T-helper 2 cell treated with Interferon-gamma antibody and Interleukin-4, amounts not matched to agents 100 ng/mL and 5 ng/mL, for 36 hours (primary cell): ENCODE measurements around the gene MAP2K1. TPM values are rescaled to one million over a fixed set of nuclear protein-coding genes. Genes with fewer than 3 reads are reported as not detected.
"Not testable (repeated sequence)": the region's sequence is repeated elsewhere in the genome, so short reads cannot be mapped to it uniquely, and the experiment has no call there.

Source experiments
- intact Hi-C: fragments of 100-400 bp; cut with micrococcal nuclease; formaldehyde crosslinking; loops from one replicate; pipeline ENCODE4 v1.15.1; 2023
- total RNA-seq: library from RNA; stranded (reverse); gene quantifications from 2 replicates; pipeline ENCODE4 v1.2.3, GENCODE V29; 2022

MAP2K1 gene
- 81.4 and 86.3 TPM in 2 replicates for total RNA-seq

DNA sequence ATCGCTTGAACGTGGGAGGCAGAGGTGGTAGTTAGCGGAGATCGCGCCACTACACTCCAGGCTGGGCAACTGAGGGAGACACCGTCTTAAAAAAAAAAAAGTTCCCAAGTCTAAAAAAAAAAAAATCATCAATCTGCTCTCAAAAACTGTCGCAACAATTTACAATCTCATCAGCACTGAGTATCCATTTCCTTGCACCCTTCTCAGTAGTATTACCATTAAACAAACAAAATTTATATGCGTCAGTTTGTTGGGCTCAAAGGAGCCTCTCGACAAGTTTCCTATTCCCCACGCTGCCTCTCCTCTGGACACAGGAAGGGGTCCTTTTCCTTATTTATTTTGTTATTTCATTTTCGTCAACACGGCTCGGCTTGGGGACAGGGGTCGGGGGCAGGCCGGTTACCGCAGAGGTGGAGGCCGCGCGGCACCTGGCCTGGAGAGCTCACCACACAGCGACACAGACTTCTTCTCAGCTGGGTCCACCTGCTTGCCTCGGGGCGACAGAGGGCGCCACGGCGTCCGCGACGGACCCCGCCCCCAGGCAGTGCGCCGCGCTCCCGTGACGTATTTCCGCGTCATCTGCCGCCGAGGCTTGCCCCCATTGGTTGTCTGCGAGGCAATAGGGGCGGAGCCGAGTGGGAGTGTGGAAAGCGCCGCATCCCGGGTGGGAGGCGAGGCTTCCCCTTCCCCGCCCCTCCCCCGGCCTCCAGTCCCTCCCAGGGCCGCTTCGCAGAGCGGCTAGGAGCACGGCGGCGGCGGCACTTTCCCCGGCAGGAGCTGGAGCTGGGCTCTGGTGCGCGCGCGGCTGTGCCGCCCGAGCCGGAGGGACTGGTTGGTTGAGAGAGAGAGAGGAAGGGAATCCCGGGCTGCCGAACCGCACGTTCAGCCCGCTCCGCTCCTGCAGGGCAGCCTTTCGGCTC lies at the start of gene MAP2K1:
Gene MAP2K1, plus strand, starts transcription at position 709 of the 920 bp plus-strand sequence. CDS start 436 bp downstream, outside the sequence.
- intact Hi-C loops, result loop anchor here (1.0 to 10.0 kb wide), 9 partner anchors 14 to 852 kb away; partner anchors contain the start of genes DIS3L, HACD3, SMAD6 and SNAPC5

DNA sequence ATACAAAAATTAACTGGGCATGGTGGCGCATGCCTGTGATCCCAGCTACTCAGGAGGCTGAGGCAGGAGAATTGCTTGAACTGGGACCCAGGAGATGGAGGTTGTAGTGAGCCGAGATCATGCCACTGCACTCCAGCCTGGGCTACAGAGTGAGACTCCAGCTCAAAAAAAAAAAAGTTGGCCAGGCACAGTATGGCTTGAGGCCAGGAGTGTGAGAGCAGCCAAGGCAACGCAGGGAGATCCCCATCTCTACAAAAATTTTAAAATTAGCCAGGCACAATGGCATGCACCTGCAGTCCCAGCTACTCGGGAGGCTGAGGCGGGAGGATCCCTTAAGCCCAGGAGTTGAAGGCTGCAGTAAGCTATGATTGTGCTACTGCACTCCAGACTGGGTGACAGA lies 38.2 kb upstream of the MAP2K1 start:
- intact Hi-C loops, result not testable (repeated sequence)

DNA sequence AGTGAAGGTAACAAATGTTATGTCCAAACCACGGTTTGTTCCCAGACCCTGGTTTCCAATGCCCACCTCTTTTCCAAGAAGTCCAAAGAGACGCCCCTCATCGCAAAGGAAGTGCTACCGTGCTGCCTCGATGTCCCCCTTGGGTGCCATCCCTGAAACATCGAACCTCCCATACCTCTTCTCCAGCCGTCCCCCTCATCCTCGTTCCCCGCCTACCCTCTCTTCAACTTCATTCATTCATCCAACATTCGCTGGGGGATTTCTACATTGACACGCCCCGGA lies 30.7 kb upstream of the MAP2K1 start:
- intact Hi-C loops, result loop anchor here (1.0 to 5.0 kb wide), 4 partner anchors 30 to 148 kb away; partner anchors contain the start of genes DIS3L, MAP2K1, RPL4 and SNAPC5

DNA sequence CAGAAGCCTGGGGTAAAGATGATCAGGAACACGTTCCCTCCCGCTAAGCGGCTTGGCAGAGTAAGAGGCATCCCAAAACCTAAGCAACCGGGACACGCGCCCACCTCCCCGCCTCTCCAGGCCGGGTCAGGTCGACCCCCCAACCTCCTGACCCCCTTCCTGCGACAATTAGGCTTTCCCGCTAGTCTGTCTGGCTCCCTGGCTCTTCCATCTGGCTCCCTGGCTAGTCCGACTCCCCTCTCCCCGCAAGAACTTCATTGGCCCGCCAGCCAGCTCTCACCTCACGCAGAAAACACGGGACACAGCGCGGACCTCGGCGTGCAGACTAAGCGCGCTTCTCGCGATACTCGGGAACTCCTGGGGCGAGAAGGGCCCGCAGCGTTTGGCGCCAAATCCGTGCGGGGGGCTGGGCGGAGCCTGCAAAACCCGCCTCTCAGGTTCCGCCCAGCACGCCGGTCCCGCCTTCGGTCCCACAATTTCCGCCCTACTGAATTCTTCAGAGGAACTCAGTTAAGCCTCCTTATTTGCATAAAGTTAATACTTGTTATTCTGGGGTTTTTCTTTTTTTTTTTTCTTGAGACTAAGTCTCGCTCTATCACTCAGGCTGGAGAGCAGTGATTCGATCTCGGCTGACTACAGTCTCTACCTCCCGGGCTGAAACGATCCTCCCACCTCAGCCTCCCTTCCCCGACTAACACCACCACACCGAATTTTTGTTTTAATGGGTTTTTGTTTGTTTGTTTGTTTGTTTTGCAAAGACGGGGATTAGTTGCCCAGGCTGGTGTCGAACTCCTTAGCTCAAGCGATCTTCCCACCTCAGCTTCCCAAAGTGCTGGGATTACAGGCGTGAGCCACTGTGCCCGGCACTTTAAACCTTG lies 30.1 kb upstream of the MAP2K1 start, which contains the start of gene TIPIN:
Gene TIPIN, minus strand, starts transcription at position 327 of the 878 bp plus-strand sequence. CDS start 3,738 bp downstream, outside the sequence.
- intact Hi-C loops, result loop anchor here (1.0 to 5.0 kb wide), 4 partner anchors 30 to 148 kb away; partner anchors contain the start of genes DIS3L, MAP2K1, RPL4 and SNAPC5

DNA sequence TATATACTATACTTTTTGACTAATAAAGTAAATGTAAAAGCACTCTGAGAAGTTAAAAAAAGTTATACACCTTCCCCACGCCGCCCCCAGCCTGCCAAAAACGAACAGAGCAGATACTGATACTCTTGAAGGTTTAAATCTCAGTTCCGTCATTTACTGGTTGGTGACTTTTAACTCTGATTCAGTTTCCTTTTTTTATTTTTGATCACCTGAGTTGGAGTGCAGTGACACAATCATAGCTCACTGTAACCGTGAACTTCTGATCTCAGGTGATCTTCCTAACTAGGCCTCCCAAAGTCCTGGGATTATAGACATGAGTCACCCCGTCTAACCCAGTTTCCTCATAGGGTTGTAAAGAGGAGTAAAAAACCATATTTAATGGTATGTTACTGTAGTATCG lies 27.0 kb upstream of the MAP2K1 start:
- intact Hi-C loops, result loop anchor here (5.0 kb wide), 1 partner anchor 67 kb away; the partner anchor contains the start of gene DIS3L

DNA sequence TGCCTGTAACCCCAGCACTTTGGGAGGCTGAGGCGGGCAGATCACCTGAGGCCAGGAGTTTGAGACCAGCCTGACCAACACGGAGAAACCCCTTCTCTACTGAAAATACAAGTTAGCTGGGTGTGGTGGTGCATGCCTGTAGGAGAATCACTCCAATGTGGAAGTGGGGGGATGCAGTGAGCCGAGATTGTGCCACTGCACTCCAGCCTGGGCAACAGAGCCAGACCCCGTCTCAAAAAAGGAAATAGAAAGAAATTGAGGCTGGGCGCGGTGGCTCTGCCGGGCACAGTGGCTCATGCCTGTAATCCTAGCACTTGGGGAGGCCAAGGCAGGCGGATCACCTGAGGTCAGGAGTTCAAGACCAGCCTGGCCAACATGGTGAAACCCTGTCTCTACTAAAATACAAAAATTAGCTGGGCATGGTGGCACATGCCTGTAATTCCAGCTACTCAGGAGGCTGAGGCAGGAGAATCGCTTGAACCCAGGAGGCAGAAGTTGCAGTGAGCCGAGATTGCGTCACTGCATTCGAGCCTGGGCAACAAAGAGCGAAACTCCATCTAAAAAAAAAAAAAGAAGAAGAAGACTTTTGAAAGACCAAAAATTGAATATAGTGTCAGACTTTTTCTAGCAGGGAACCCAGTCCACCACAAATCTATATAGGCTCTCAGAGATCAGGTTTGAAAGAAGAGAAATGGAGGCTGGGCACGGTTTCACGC lies 24.8 kb upstream of the MAP2K1 start:
- intact Hi-C loops, result not testable (repeated sequence)

DNA sequence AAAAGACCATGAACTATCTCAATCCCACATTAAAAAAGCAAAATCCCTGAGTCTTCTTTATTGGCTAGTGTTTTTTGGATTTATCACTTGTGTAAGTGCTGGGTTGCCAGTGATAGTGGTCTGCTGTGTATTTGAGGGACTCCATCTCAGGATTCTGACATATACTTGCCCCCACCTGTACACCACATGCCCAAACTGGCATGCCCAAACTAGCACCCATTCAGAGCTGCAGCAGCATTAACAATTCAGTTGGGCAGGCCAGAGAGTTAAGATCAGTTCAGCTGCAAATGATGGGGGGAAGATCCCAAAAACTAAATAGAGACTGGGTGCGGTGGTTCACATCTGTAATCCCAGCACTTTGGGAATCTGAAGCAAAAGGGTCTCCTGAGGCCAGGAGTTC lies 23.9 kb upstream of the MAP2K1 start:
- intact Hi-C loops, result no loop called here

DNA sequence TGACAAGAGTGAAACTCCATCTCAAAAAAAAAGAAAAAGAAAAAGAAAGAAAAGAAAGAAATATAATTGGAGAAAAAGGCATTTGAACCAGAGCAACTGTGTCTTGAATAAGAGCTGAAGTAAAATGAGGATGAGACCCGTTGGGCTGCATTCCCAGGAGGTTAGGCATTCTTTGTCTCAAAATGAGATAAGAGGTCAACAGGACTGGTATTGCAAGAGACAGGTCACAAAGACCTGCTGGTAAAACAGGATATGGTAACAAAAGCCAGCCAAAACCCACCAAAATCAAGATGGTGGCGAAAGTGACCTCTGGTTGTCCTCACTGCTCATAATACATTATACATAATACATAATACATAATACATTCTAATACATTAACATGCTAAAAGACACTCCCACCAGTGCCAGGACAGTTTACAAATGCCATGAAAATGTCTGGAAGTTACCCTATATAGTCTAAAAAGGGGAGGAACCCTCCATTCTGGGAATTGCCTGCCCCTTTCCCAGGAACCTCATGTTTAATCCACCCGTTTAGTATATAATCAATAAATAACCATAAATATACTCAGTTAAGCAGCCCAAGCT lies 21.7 kb upstream of the MAP2K1 start:
- intact Hi-C loops, result no loop called here

DNA sequence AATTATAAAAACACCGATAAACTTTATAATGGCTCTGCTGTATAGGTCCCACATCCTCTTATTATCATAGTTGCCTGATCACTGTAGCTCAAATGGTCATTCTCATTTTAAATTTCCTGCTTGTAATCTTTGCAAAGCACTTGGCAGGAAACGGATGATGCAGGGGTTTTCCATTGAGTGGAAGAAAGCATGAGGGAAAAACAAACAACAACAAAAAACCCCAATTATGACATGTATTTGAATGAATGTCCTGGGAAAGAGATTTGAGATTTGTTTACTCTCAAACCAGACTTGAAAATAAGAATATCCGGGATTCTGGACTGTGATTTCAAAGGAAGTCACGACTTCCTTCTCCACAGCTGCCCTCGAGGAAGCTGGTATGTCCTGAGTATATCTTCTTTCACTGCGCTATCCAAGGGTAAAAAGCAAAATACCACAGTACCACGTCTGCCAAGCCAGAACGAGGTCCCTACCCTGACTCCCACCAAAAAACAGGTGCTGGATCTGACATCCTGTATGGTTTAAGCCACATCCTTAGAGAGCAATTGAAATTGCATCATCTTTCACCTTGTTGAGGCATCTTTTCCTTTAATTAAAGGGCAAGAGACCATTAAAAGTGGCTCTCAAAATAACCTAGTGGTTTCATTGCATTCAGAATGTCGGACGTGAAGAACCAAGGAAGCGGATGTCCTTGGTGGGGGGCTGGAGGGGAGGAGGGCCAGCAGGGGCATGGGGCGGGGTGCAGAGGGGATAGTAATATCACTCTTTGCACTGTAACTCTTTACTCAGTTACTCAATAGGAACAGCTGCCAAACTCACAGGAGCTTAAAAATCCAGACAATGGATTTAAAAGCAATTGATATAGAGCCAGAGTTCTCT lies 16.7 kb upstream of the MAP2K1 start:
- intact Hi-C loops, result loop anchor here (2.0 kb wide), 1 partner anchor 17 kb away; the partner anchor contains the start of gene MAP2K1

DNA sequence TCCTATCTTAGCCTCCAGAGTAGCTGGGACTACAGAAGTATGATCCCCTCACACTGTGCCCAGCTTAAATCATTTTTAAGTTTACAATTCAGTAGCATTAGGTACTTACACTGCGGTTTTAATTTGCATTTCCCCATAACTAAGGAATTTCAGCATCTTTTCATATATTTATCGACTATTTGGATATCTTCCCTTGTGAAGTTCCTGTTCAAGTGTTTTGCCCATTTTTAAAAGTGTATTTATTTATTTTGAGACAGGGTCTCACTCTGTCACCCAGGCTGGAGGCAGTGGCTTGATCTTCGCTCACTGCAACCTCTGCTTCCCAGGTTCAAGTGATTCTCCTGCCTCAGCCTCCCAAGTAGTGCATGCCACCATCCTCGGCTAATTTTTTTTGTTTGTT lies 12.5 kb upstream of the MAP2K1 start:
- intact Hi-C loops, result no loop called here

DNA sequence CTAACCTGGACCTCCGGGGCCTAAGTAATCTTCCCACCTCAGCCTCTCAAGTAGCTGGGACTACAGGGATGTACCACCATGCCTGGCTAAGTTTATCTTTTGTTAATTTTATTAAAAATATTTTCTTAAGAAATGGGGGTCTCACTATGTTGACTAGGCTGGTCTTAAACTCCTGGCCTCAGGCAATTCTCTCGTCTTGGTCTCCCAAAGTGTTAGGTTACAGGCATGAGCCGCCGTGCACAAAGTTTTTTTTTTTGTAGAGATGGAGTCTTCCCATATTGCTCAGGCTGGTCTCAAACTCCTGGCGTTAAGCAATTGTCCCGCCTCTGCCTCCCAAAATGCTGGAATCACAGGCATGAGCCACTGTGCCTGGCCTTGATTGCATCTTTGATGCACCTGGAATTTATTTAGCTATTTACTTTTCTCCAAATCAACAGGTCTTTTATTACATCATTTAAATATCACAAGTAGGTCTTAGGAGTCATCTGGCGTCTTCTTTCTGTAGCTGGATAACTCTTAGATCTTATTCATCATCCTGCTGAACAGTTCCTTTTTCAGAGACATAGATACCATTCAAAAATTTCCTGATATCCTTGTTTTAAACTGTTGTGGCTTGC lies 7.8 kb upstream of the MAP2K1 start:
- intact Hi-C loops, result no loop called here

DNA sequence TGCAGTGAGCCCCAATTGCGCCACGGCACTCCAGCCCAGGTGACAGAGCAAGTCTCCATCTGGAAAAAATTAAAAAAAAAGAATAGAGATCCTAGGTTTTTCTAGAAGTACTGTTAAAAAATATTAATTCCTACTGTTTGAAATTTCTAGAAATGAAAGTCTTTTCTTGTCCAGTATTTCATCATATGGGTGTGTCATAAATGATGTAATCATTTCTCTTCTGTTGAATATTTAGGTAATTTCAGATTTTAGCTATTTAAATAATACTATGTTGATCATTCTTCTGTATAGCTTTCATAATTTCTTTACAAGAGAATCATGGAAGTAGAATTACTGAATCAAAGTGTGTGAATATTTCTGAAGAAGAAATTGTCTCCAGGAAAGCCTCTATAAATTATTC lies 5.3 kb upstream of the MAP2K1 start:
- intact Hi-C loops, result loop anchor here (10.0 kb wide), 1 partner anchor 847 kb away; the partner anchor contains the start of gene HACD3

DNA sequence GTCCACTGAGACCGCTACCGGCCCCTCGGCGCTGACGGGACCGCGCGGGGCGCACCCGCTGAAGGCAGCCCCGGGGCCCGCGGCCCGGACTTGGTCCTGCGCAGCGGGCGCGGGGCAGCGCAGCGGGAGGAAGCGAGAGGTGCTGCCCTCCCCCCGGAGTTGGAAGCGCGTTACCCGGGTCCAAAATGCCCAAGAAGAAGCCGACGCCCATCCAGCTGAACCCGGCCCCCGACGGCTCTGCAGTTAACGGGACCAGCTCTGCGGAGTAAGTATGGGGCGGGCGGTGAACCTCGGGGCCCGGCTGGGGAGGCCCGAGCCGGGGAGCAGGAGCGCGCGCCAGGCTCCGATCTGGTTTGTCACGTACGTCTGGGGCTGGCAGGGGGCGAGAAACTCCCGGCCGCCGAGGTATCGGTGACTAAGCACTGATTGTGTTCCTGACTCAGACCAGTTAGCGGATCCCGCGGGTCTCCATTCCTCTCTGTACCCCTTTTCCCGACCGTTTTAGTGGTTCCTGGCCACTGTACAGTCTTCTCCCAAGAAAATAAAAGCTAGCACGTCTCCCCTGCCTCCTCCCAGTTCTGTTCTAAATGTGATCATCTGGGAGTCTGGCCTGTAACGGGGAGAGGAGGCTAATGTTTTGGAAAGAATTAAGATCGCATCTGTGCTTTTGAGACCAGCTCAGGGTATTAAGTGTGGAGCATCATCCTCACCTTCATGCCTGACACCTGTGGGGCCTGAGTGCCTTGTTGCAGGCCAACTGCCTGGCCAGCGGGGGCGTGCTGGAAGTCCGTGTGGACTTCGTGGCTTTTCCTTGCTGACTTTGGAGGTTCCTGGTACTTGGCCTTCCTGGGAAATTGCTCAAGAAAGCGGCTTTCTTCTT lies 691 bp downstream of the MAP2K1 start:
- intact Hi-C loops, result loop anchor here (2.0 to 10.0 kb wide), 4 partner anchors 13 to 853 kb away; partner anchors contain the start of genes HACD3 and SMAD6

DNA sequence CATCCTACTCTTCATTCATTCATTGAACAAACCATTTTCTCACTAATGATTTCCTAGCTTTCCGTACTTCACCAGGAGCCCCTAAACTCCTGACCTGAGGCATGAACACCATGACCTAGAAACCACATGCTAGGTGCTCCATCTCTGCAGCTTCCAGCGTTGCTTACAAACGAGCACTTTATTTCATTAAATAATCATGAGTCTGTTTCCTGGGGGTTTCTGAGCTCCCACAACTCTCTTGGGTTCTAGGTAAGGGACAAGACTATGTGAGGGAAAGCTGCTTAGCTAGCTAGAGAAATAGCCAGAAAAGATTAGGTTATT lies 1.3 kb downstream of the MAP2K1 start:
- intact Hi-C loops, result loop anchor here (5.0 to 10.0 kb wide), 2 partner anchors 314 to 853 kb away; partner anchors contain the start of genes HACD3 and SMAD6

DNA sequence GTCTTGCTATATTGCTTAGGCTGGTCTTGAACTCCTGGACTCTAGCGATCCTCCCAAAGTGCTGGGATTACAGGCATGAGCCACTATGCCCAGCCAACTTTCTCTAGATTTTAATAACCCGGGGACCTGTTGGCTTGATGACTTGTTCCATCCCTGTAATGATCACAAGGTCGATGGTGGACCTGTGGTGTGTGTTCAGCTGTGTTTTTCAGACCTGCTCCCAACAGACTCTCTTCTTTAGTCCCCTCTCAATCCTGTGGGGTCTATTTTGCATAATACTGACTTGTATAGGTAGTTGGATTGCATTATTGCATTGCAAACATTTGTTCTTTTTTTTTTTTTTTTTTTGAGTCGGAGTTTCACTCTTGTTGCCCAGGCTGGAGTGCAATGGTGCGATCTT lies 1.9 kb downstream of the MAP2K1 start:
- intact Hi-C loops, result loop anchor here (5.0 to 10.0 kb wide), 2 partner anchors 314 to 854 kb away; partner anchors contain the start of genes HACD3 and SMAD6

DNA sequence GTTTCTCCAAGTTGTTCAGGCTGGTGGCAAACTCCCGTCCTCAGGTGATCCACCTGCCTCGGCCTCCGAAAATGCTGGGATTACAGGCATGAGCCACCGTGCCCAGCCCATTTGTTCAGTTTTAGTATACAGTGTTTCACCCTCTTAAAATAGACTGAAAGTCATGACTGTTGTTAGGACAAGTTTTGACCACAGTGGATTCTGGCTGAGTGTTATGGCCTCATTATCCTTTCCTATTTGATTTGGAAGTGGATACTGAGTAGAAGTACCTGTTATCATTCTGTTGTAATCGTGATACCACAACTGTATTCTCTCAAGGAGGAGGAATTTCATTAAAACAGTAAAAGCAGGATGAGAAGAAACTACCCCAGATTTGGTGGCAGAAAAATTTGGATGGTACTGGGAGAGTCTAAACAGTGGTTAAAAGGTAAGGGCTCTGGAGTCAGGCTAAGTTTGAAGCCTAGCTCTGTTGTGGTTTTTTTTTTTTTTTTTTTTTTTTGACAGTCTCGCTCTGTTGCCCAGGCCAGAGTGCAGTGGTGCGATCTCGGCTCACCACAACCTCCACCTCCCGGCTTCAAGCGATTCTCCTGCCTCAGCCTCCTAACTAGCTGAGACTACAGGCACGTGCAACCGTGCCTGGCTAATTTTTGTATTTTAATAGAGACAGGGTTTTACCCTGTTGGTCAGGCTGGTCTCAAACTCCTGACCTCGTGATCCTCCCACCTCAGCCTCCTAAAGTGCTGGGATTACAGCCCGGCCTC lies 2.6 kb downstream of the MAP2K1 start:
- intact Hi-C loops, result loop anchor here (5.0 to 10.0 kb wide), 2 partner anchors 313 to 854 kb away; partner anchors contain the start of genes HACD3 and SMAD6

DNA sequence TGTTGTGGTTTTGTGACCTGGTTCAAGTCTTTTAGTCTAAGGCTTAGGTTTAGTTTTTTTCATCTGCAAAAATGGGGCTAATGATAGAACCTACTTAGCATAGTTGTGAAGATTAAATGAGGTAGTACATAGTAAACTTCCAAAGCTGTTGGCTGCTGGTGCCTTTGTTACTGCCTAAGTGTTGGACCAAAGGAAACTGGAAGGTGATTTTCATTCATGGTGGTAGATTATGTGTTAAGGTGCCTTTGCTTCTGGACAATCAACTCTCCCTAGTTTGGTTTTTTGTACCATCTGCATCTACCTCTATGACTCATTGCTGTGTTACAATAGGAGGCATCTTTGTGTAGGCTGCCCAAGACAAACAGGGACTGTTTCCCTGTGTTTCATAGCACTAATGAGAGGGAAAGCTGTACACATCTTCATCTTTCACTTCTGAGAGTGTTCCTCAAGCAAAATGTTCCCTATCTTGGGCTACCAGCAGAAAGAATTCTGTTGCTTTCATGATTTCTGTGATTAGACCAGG lies 3.2 kb downstream of the MAP2K1 start:
- intact Hi-C loops, result loop anchor here (5.0 to 10.0 kb wide), 2 partner anchors 312 to 855 kb away; partner anchors contain the start of genes HACD3 and SMAD6
